HEK293 (cell line): ENCODE data around the gene DMD.

Experiments used
- CTCF ChIA-PET: fragments of 350-600 bp; formaldehyde crosslinking; extraction: SDS; loops from one replicate; lab custom pipeline; 2021; ENCODE audit warnings: antibody characterized with exemption; lab: Yijun Ruan, JAX
- POLR2A ChIA-PET: fragments of 300-600 bp; formaldehyde crosslinking; extraction: SDS; loops from one replicate; lab custom pipeline; 2020; ENCODE audit warnings: antibody characterized with exemption, inconsistent platforms; lab: Yijun Ruan, JAX
- H3K27ac ChIP-seq: fragments of 200-500 bp; sonication (Bioruptor generic); 2 replicates; pipeline ENCODE4 v1.5.1; 2014; ENCODE audit warnings: low read depth, low read length, control low read depth, inconsistent platforms; ENCODE audit errors: extremely low read depth
- H3K36me3 ChIP-seq, 2 experiments: fragments of 200-500 bp in 1 of 2; sonication (Bioruptor generic) in 1 of 2; 1 replicate in 1 of 2; 2 replicates in 1 of 2; pipeline ENCODE4 v1.5.1; 2014 to 2017; ENCODE audit warnings: inconsistent platforms in 2 of 2, low read length in 2 of 2; ENCODE audit not compliant: control insufficient read depth in 2 of 2, insufficient read depth in 1 of 2
- H3K4me1 ChIP-seq: fragments of 200-500 bp; sonication (Bioruptor generic); 2 replicates; pipeline ENCODE4 v1.5.1; 2014; ENCODE audit warnings: mild to moderate bottlenecking, low read length, inconsistent platforms; ENCODE audit not compliant: control insufficient read depth, insufficient read depth
- H3K4me3 ChIP-seq: 2 replicates; pipeline ENCODE4 v1.5.1; 2011; ENCODE audit warnings: low read depth, mild to moderate bottlenecking, control low read depth, low read length, moderate library complexity
- H3K9me3 ChIP-seq: fragments of 200-500 bp; sonication (Bioruptor generic); 2 replicates; pipeline ENCODE4 v1.5.1; 2014; ENCODE audit warnings: low read depth, low read length, inconsistent platforms; ENCODE audit not compliant: control insufficient read depth, insufficient read depth
- ATF2 ChIP-seq: fragments of 450-650 bp; formaldehyde crosslinking; IDR thresholded peaks from 2 replicates; pipeline ENCODE4 v1.5.1; 2016; ENCODE audit warnings: missing biosample characterization, missing genetic modification characterization, low read depth
- BCL11B ChIP-seq: fragments of 450-650 bp; formaldehyde crosslinking; IDR thresholded peaks from 2 replicates; pipeline ENCODE4 v1.5.1; 2016; ENCODE audit warnings: low read depth, missing biosample characterization, missing genetic modification characterization
- GLIS1 ChIP-seq: fragments of 450-650 bp; formaldehyde crosslinking; IDR thresholded peaks from 2 replicates; pipeline ENCODE4 v1.5.1; 2016; ENCODE audit warnings: missing biosample characterization, missing genetic modification characterization
- GLIS2 ChIP-seq: fragments of 450-650 bp; formaldehyde crosslinking; IDR thresholded peaks from 2 replicates; pipeline ENCODE4 v1.5.1; 2016; ENCODE audit warnings: missing biosample characterization, missing genetic modification characterization
- HIC1 ChIP-seq: fragments of 450-650 bp; formaldehyde crosslinking; IDR thresholded peaks from 2 replicates; pipeline ENCODE4 v1.5.1; 2016; ENCODE audit warnings: missing biosample characterization, missing genetic modification characterization
- INSM2 ChIP-seq: fragments of 450-650 bp; formaldehyde crosslinking; IDR thresholded peaks from 2 replicates; pipeline ENCODE4 v1.5.1; 2016; ENCODE audit warnings: missing biosample characterization, missing genetic modification characterization
- PRDM2 ChIP-seq: fragments of 450-650 bp; formaldehyde crosslinking; IDR thresholded peaks from 2 replicates; pipeline ENCODE4 v1.5.1; 2016; ENCODE audit warnings: missing biosample characterization, missing genetic modification characterization, borderline replicate concordance
- SP7 ChIP-seq: fragments of 450-650 bp; formaldehyde crosslinking; IDR thresholded peaks from 2 replicates; pipeline ENCODE4 v1.5.1; 2016; ENCODE audit warnings: missing biosample characterization, missing genetic modification characterization
- WT1 ChIP-seq: fragments of 450-650 bp; formaldehyde crosslinking; IDR thresholded peaks from 2 replicates; pipeline ENCODE4 v1.5.1; 2016; ENCODE audit warnings: missing biosample characterization, missing genetic modification characterization
- ZNF114 ChIP-seq: fragments of 450-650 bp; formaldehyde crosslinking; IDR thresholded peaks from 2 replicates; pipeline ENCODE4 v1.5.0; 2017; ENCODE audit warnings: missing biosample characterization, missing genetic modification characterization
- ZNF292 ChIP-seq: fragments of 450-650 bp; formaldehyde crosslinking; IDR thresholded peaks from 2 replicates; pipeline ENCODE4 v1.5.1; 2016; ENCODE audit warnings: low read depth, missing biosample characterization, missing genetic modification characterization, borderline replicate concordance
- ZNF48 ChIP-seq: fragments of 450-650 bp; formaldehyde crosslinking; IDR thresholded peaks from 2 replicates; pipeline ENCODE4 v1.5.1; 2016; ENCODE audit warnings: missing biosample characterization, missing genetic modification characterization
- ZNF670 ChIP-seq: fragments of 450-650 bp; formaldehyde crosslinking; IDR thresholded peaks from 2 replicates; pipeline ENCODE4 v1.5.1; 2016; ENCODE audit warnings: missing biosample characterization, missing genetic modification characterization, low read depth
- ZNF692 ChIP-seq: fragments of 450-650 bp; formaldehyde crosslinking; IDR thresholded peaks from 2 replicates; pipeline ENCODE4 v1.5.1; 2016; ENCODE audit warnings: missing biosample characterization, missing genetic modification characterization
- ZNF777 ChIP-seq: fragments of 450-650 bp; formaldehyde crosslinking; IDR thresholded peaks from 2 replicates; pipeline ENCODE4 v1.5.1; 2017; ENCODE audit warnings: missing biosample characterization, missing genetic modification characterization, borderline replicate concordance
- ZNF830 ChIP-seq: fragments of 450-650 bp; IDR thresholded peaks from 2 replicates; pipeline ENCODE4 v1.5.0; 2018; ENCODE audit warnings: missing biosample characterization, missing genetic modification characterization, low read depth, mild to moderate bottlenecking, moderate library complexity
- TF ChIP-seq, protein P1 (sequence below): sonication (generic); formaldehyde crosslinking; IDR thresholded peaks from 2 replicates; pipeline ENCODE4 v1.8.1; 2022; ENCODE audit warnings: mild to moderate bottlenecking, moderate library complexity, missing genetic modification reagents

Gene DMD

DNA sequence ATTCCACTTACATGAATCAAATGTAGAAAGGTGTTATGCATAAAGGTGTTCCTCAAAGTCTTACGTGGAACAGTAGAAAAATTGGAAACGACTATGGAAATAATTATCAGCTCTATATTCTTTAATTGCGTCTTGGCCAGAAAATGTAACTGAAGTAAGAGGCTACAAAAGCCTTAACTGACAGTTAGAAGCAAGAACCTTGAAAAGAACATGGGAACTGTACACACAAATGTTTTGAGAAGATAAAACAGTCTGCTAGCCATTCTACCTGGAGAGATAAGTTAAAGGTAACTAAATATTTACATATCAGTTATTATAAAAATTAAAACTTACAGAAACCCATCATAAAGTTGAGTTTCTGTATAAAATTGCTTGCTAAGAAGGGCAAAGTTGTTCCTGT lies 1967.5 kb downstream of the DMD start (continued):
- TF ChIP-seq ZNF292 (tag by site-specific recombination) (no peak), ZNF48 (tag by site-specific recombination) (no peak), ZNF692 (tag by site-specific recombination) (no peak), GLIS2 (no peak), PRDM2 (no peak)
- TF ChIP-seq, protein P1, sequence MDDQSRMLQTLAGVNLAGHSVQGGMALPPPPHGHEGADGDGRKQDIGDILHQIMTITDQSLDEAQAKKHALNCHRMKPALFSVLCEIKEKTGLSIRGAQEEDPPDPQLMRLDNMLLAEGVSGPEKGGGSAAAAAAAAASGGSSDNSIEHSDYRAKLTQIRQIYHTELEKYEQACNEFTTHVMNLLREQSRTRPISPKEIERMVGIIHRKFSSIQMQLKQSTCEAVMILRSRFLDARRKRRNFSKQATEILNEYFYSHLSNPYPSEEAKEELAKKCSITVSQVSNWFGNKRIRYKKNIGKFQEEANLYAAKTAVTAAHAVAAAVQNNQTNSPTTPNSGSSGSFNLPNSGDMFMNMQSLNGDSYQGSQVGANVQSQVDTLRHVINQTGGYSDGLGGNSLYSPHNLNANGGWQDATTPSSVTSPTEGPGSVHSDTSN (CRISPR knock-in tag): no peak

- POLR2A ChIA-PET: no interaction called here
- no peak overlapping the region for H3K4me3 ChIP-seq
- H3K27ac ChIP-seq: no peak overlapping the region
- H3K36me3 ChIP-seq: peaks cover 0 to 3% of the 10 kb centered on the region in 2 experiments; a peak in 1 of 3 replicates
- H3K9me3 ChIP-seq: no peaks in the 10 kb centered on the region
- no peaks in the 10 kb centered on the region; the same call in 1 of the 2 replicates for H3K4me1 ChIP-seq
- TF ChIP-seq ZNF777 (tag by site-specific recombination) (no peak), INSM2 (no peak)
- CTCF ChIA-PET: no interaction called here
Measured at GRCh38 chrX:31240982-31241381, 1970.4 kb downstream of the DMD start.

DNA sequence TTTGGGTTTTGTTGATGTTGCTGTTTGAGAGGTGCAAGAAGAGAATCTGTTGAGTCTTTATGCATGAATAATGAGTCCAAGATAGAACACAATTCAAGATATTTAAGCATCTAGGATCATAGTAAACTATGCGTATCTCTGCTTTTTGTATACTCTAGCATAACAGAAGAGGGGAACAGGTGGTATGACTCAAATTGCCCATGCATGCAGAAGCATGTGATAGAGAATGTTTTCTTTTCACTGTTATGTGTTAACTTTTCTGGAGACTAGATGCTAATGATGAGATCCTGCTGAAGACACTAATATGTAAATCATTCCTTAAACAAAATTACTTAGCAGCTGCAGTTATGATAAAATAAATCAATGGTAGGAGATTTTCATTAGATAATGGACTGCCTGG lies 1974.2 kb downstream of the DMD start:
- H3K4me1 ChIP-seq: no peaks in the 10 kb centered on the region; the same call in 1 of the 2 replicates
- ChIA-PET POLR2A (no interaction called here), CTCF (interaction anchor here (1.3 kb wide), 1 partner anchor 42 kb away, joined by 4 read pairs; no protein-coding TSS in a partner anchor)
- H3K27ac ChIP-seq: no peak overlapping the region
- no peaks in the 10 kb centered on the region for H3K9me3 ChIP-seq
- H3K36me3 ChIP-seq: peaks cover 0 to 3% of the 10 kb centered on the region in 2 experiments; a peak in 1 of 3 replicates
- H3K4me3 ChIP-seq: no peak overlapping the region
- no peak for TF ChIP-seq HIC1 (tag by site-specific recombination)
- TF ChIP-seq ZNF830 (tag by site-specific recombination): no peak
- no peak for TF ChIP-seq ZNF670 (tag by site-specific recombination)
- TF ChIP-seq ZNF114 (tag by site-specific recombination): no peak
- TF ChIP-seq WT1 (tag by site-specific recombination): no peak
- TF ChIP-seq GLIS1: no peak
- no peak for TF ChIP-seq SP7 (tag by site-specific recombination)
- no peak for TF ChIP-seq BCL11B
- TF ChIP-seq INSM2: no peak
- no peak for TF ChIP-seq ATF2 (tag by site-specific recombination)
